Measurements from ENCODE around the gene PHF2. TPM values are rescaled to one million over a fixed set of nuclear protein-coding genes. Genes with fewer than 3 reads are reported as not detected.

Gene PHF2
- total RNA-seq, 4 donors from 2014 or later = 15.0 to 28.6 (median 20.4) TPM

DNA sequence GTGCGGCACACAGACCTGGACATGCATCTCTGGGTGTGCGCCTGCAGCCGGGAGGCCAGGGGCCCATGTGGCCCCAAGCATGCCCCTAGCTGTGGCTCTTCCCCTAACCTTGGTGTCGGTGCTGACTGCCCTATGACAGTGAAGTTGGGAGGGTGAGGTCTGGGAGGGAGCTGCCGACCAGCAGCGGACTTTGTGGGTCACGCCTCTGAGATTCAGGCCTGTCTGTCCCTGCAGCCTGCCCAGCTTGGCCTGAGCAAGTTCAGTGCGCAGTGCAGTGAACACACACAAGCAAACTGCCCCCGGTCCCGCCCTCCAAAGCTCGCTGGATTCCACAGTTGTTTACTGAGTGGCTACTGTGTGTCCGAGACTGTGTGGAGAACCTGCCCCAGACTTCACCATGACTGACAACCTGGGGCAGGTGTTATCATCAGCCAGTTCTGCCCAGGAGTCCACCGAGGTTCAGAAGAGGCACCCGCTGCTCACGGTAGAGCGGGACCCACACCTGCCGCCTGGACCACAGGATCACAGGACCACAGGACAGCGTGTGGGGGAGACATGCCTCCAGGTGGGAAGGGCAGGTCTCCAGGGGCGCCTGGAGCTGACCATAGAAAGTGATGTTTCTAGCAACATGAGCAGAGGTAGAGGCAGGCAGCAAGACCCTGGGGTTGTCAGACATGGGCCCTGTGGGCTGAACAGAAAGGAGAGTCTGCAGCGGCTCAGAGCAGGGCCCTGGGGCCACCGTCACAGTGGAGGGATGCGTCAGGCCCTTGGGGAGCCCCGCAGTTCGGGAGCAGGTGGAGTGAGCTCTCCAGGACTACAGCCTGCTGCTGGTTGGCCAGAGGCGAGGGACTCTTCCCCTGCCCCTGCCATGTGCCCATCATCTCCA is 105.1 kb downstream of the PHF2 start:
- TF ChIP-seq, protein P1, sequence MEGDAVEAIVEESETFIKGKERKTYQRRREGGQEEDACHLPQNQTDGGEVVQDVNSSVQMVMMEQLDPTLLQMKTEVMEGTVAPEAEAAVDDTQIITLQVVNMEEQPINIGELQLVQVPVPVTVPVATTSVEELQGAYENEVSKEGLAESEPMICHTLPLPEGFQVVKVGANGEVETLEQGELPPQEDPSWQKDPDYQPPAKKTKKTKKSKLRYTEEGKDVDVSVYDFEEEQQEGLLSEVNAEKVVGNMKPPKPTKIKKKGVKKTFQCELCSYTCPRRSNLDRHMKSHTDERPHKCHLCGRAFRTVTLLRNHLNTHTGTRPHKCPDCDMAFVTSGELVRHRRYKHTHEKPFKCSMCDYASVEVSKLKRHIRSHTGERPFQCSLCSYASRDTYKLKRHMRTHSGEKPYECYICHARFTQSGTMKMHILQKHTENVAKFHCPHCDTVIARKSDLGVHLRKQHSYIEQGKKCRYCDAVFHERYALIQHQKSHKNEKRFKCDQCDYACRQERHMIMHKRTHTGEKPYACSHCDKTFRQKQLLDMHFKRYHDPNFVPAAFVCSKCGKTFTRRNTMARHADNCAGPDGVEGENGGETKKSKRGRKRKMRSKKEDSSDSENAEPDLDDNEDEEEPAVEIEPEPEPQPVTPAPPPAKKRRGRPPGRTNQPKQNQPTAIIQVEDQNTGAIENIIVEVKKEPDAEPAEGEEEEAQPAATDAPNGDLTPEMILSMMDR (IDR thresholded peaks at IDR 0.05; ENCODE audit: low read depth) = no peak

DNA sequence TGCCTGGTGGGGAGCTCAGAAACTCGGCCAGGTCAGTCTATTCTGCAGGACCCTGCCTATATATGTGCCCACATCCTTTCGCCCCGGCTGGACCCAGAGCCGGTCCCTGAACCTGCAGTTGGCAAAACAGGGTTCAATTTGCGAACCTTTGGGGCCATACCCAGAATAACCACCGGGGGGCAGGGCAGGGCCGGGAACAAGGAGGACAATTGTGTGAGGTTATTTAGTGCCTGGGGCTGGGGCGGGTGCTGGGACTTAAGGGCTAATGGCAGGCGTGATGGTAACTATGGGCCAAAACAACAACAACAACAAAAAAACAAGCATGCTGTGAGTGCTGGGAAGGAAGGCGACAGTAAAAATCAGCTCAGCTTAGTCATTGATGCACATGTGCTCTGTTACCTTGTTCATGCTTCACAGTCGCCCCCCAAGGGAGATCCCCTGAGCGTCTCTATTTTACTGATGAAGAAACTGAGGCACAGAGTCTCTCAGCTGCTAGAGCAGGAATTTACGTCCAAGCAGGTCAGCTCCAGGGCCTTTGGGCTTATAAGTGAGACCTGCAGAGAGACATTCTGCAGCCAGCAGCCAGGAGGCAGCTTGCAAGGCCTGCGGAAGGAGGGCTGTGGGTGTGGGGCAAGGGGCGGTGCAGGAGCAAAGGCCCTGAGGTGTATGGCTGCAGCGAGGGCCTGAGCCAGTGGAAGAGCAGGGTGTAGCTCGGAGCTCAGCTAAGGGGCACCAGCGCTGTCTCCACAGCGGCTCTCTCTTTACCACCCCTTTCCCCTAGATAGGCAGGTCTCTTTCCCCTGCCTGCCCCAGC is 106.0 kb downstream of the PHF2 start:
- TF ChIP-seq, protein P1 (IDR thresholded peaks at IDR 0.05; ENCODE audit: low read depth) = no peak

DNA sequence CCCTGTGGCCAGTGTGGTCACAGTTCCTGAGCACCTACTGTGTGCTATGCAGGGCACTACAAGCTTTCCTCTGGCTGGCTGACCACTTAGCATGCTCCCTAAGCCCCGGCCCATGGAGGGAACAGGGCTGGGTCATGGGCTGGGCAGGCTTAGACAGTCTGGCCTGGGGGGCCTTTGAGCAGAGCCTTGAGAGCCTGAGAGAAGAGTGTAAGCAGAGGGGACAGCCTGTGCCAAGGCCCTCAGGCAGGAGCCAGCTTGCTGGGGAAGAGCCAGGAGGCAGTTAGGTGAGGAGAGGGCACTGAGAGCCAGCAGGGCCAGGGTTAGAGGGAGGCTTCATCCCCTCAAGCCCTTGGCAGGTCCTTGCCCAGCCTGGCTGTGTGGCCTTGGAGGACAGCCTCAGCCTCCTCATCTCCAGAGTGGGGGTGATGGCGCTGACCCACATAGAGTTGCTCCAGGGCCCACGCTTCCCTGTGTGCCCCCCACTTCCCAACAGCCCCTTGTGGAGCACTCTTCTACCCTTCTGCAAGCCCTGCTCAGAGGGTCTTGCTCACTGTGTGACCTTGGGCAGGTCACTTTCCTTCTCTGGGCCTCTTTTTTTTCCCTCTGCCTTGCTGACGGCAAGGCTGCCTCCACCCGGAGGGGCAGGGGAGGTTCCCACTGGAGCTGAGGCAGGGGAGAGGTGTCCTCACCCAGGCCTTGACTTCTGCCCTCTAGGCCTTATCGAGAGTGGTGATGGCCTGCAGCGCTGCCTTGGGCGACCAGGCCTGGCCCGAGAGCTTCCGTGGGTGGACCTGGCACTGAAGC is 107.1 kb downstream of the PHF2 start:
- TF ChIP-seq, protein P1 (IDR thresholded peaks at IDR 0.05; ENCODE audit: low read depth) = no peak

DNA sequence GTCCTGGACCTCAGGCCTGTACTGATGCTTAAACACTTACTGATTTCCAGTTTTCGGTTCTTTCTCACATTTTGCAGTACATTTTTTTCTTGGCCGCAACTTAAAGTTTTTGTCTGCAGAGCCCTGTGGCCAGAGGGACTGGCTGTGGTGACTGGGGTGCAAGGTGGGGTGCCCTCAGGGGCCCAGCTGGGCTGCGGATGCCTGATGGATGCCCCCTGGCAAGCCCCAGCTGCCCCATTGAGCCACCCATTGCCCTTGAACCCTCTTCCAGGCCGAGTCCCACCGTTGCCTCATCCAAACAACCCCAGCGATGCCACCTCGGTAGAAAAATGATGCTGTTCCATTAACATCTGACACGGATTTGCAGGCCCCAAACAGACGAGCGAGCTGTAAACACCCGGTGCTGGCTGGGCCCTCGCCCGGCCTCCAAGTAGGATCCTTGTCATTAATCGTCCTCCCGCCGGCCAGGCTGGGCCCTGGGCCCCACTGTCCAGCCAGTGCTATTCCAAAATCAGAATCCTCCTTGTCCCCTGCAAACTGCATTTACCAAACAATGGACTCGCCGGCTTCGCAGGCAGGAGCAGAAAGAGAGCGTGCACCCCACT is 107.9 kb downstream of the PHF2 start:
- TF ChIP-seq, protein P1 (IDR thresholded peaks at IDR 0.05; ENCODE audit: low read depth) = no peak

DNA sequence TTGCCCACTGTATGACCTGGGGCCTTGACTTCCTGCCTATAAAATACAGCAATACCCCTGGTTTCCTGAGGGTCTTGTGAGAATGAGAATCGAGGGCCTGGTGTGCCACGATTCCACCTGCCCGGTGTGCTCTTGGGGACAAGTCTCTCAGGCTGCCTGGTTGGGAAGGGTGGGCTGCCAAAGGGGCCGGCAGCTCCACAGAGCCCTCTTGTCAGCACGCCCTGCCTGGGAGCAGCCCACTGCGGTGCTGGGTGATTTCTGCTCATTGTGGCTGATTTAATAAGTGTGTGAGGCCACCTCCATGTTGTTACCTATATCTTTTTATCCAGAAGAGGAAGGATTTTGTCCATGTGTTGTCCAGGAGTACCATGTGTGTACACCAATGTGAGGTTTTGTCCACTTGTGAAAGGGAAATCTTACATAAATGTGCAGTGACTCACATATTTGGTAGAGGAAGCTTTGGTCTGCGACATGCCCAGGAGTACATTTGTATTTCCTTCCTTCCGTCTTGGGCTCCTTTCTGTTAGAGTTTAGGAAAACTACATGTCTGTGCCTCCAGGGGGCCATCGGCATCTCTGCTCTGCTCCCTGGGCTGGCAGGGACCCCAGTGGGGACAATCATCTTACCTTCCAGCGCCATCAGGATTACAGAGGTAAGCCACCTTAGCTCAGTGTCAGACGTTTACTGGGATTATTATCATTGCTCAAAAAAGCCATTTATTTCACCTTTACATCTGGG is 108.6 kb downstream of the PHF2 start:
- TF ChIP-seq, protein P1 (IDR thresholded peaks at IDR 0.05; ENCODE audit: low read depth) = no peak

DNA sequence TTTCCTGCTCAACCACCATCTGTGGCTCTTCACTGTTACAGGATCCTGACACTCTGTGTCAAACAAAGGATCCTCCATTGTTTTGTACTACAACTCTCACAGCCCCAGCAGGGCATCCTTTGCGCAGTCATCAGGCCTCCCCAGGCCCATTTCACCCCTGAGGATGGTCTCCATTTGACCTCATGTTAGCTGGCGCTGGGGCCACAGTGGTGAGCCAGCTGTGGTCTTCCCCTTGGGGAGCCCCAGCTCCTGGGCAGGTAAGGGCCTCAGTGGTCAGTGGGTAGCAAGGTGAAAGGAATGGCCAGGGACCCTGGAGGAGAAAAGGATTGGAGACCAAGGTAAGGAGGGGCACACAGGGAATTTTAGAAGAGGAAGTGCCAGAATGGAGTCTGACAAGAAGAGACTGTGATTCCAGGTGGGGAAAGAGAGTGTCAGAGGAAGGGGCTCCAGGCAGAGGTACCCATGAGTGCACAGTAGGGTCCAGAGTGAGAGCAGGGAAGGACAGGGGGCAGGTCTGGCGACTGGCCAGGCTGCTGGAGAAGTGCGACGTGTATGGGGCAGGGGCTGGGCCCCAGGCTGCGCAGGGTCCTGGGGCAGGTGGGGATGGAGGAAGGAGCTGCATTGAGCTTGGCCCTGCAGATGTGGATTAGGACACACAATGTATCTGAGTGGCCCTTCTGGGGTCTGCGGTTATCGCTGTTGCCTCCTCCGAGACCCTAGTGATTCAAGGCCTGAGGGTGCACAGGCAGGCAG is 109.9 kb downstream of the PHF2 start:
- TF ChIP-seq, protein P1 (IDR thresholded peaks at IDR 0.05; ENCODE audit: low read depth) = no peak

All from subcutaneous adipose tissue (tissue), 4 donors.